Heart left ventricle (tissue), 16 donors: ENCODE results near the gene LRRN3. TPM values are rescaled to one million over a fixed set of nuclear protein-coding genes. Genes with fewer than 3 reads are reported as not detected.
A peak's percentile ranks its signal among the peaks of the same experiment; 100 is the strongest.

Source experiments
- ATAC-seq, 4 donors: fragments of 200-7000 bp; cut with Tn5 transposase; one replicate each; pipeline ENCODE4 v1.9.1; 2020 to 2022; ENCODE audit warnings: moderate library complexity in 4 of 4, mild to moderate bottlenecking in 3 of 4, moderate number of reproducible peaks in 1 of 4
- DNase-seq, 5 donors: peaks; one replicate each; pipeline ENCODE4 v3.0.0-alpha.2; 2020
- H3K27ac ChIP-seq, 12 donors: fragments of 200-600 bp; sonication (generic) in 4 of 12; one replicate each; pipeline versions ENCODE4 v1.5.0 to v1.8.0; 2016 to 2022; ENCODE audit warnings: mild to moderate bottlenecking in 2 of 12
- H3K27me3 ChIP-seq, 9 donors: fragments of 200-600 bp; sonication (generic) in 2 of 9; one replicate each; pipeline versions ENCODE4 v1.5.1 to v1.8.0; 2016 to 2022; ENCODE audit warnings: mild to moderate bottlenecking in 3 of 9
- H3K36me3 ChIP-seq, 9 donors: fragments of 200-600 bp; sonication (generic) in 2 of 9; one replicate each; pipeline versions ENCODE4 v1.5.0 to v1.8.0; 2018 to 2022; ENCODE audit warnings: mild to moderate bottlenecking in 2 of 9
- H3K4me1 ChIP-seq, 12 donors: fragments of 200-600 bp; sonication (generic) in 4 of 12; one replicate each; pipeline versions ENCODE4 v1.5.0 to v1.8.0; 2016 to 2022; ENCODE audit warnings: mild to moderate bottlenecking in 3 of 12
- H3K4me3 ChIP-seq, 12 donors: fragments of 200-600 bp; sonication (generic) in 4 of 12; one replicate each; pipeline versions ENCODE4 v1.5.0 to v1.8.0; 2017 to 2022; ENCODE audit warnings: mild to moderate bottlenecking in 9 of 12, moderate library complexity in 4 of 12
- H3K9me3 ChIP-seq, 12 donors: fragments of 200-600 bp; sonication (generic) in 4 of 12; one replicate each; pipeline versions ENCODE4 v1.5.0 to v1.8.0; 2016 to 2022; ENCODE audit warnings: mild to moderate bottlenecking in 1 of 12
- CTCF ChIP-seq, 12 donors: fragments of 200-600 bp; sonication (generic) in 4 of 12; IDR thresholded peaks; one replicate each; pipeline versions ENCODE4 v1.5.0 to v1.8.0; 2018 to 2022; ENCODE audit warnings: antibody characterized with exemption in 12 of 12, mild to moderate bottlenecking in 5 of 12
- POLR2A ChIP-seq, 2 donors: fragments of 450-650 bp; IDR thresholded peaks; one replicate each; pipeline ENCODE4 v1.6.1; 2017; ENCODE audit warnings: antibody characterized with exemption in 2 of 2, mild to moderate bottlenecking in 2 of 2, moderate library complexity in 2 of 2
- WGBS, 4 donors: extraction: QIAGEN DNeasy Blood & Tissue Kit in 2 of 4; methylation state at CpG; one replicate each; pipeline versions ENCODE4 v1.1.5 to v1.1.7; 2013 to 2018; 5-methylcytosine and 5-hydroxymethylcytosine counted together
- intact Hi-C, 10 donors: fragments of 100-400 bp; cut with DNase I; formaldehyde crosslinking; loops; one replicate each; pipeline versions ENCODE4 v1.11.1 to v1.14.2; 2022
- polyA plus RNA-seq, 2 donors: library from polyadenylated mRNA; stranded (reverse); fragments of 200-250 nt; gene quantifications; one replicate each; pipeline ENCODE4 v1.2.3, GENCODE V29; 2013
- total RNA-seq, 9 donors: library from RNA; depleted of rRNA in 2 of 9; stranded (reverse); fragments of >200 nt in 2 of 9; fragmentation: NEBNext Ultra II Directional in 3 of 9; extraction: Animal tissue kit (Norgen Biotek cat#: 25700) in 3 of 9; gene quantifications; one replicate each; pipeline versions ENCODE4 v1.1.0 to v1.2.4, GENCODE V29; 2016 to 2023
- donor health status: ischemic (EF 13 %, LVEDD 7.1; RV severe dilation, severe dysfunction).
- donor health status: healthy with polysubstance abuse.
- donor health status: DM: no; HTN: yes; CAD: no.
- donor health status: DM: no; HTN: no; CAD: no.
- donor health status: ischemic (EF 25% LVEDD 6.9; RV normal size, moderate dysfunction).
- donor health status: ischemic (EF 25% LVEDD 5.7; RV mildly dilated, moderate dysfunction).
- donor health status: healthy.
- donor health status: DM: yes; HTN: yes; CAD: no.
- donor health status: ischemic (EF 35%, LVEDD 5.7; RV mildly dilated, moderate dysfunction).
- donor health status: nonischemic (EF 11% LVEDD 7.7; RV severe dilation, severe dysfunction).
- donor health status: DM: yes; HTN: yes; CAD: no.
- donor health status: PGD.
- donor health status: ischemic (EF 29% LVEDD 5.4; RV normal size, mild dysfunction).
- donor health status: nonischemic (EF 23%, LVEDD 6.1; RV moderate dilation, normal function).

The LRRN3 gene
- total and polyA plus RNA-seq, 11 donors = 0.52 to 11.0 (median 2.3) TPM

- Histone ChIP-seq H3K27me3 (no peaks in the 10 kb centered on the region), H3K27ac (no peak overlapping the region), H3K36me3 (no peaks in the 10 kb centered on the region), H3K9me3 (peaks cover 0 to 7% (median 0%) of the 10 kb centered on the region in 12 donors), H3K4me1 (no peaks in the 10 kb centered on the region), H3K4me3 (no peak overlapping the region)
- TF ChIP-seq POLR2A (IDR thresholded peaks at IDR 0.05) = no peak
- DNase-seq (no peak), ATAC-seq (no peak)
- intact Hi-C loops = no loop called here
Measured at GRCh38 chr7:111059833-111060232, 31.1 kb upstream of the LRRN3 start.

- no peak overlapping the region for H3K27ac ChIP-seq
- no peaks in the 10 kb centered on the region for H3K27me3 ChIP-seq
- H3K4me1 ChIP-seq = peaks cover 0 to 8% (median 0%) of the 10 kb centered on the region in 12 donors
- TF ChIP-seq CTCF (IDR thresholded peaks at IDR 0.05) = no peak
- TF ChIP-seq POLR2A (IDR thresholded peaks at IDR 0.05) = no peak
- no peak overlapping the region for H3K4me3 ChIP-seq
- ATAC-seq (no peak), DNase-seq (no peak)
- peaks cover 0 to 7% (median 0%) of the 10 kb centered on the region in 12 donors for H3K9me3 ChIP-seq
- WGBS, 4 donors = 93 to 100% (median 98%) methylated on average over 1 of the region's 1 CpG
- no peaks in the 10 kb centered on the region for H3K36me3 ChIP-seq
- intact Hi-C loops = no loop called here
Measured at GRCh38 chr7:111063166-111063565, 27.8 kb upstream of the LRRN3 start.

GRCh38 chr7:111067251-111067650 is 23.7 kb upstream of the LRRN3 start:
- Histone ChIP-seq H3K27ac (no peak overlapping the region), H3K9me3 (peaks cover 0 to 7% (median 0%) of the 10 kb centered on the region in 12 donors), H3K4me1 (peaks cover 0 to 14% (median 0%) of the 10 kb centered on the region in 12 donors), H3K4me3 (no peak overlapping the region), H3K27me3 (no peaks in the 10 kb centered on the region), H3K36me3 (no peaks in the 10 kb centered on the region)
- TF ChIP-seq CTCF (IDR thresholded peaks at IDR 0.05) = no peak
- no peak for TF ChIP-seq POLR2A (IDR thresholded peaks at IDR 0.05)
- ATAC-seq (no peak), DNase-seq (no peak)
- intact Hi-C loops = no loop called here
- 88 to 99% (median 91%) methylated on average over 4 of the region's 4 CpGs for WGBS, 4 donors

- DNase-seq = no peak
- no peak for TF ChIP-seq CTCF (IDR thresholded peaks at IDR 0.05)
- TF ChIP-seq POLR2A (IDR thresholded peaks at IDR 0.05) = no peak
- H3K27ac ChIP-seq = no peak overlapping the region
- peaks cover 0 to 7% (median 0%) of the 10 kb centered on the region in 12 donors for H3K9me3 ChIP-seq
- intact Hi-C loops = no loop called here
- ATAC-seq = no peak
- whole genome bisulfite sequencing, 4 donors = 78 to 84% (median 81%) methylated on average over 2 of the region's 2 CpGs
- H3K4me1 ChIP-seq = peaks cover 0 to 14% (median 0%) of the 10 kb centered on the region in 12 donors
- H3K36me3 ChIP-seq = no peaks in the 10 kb centered on the region
- no peak overlapping the region for H3K4me3 ChIP-seq
- no peaks in the 10 kb centered on the region for H3K27me3 ChIP-seq
Measured at GRCh38 chr7:111067682-111068081, 23.2 kb upstream of the LRRN3 start.

GRCh38 chr7:111068618-111069017 is 22.3 kb upstream of the LRRN3 start:
- intact Hi-C loops = no loop called here
- ATAC-seq (peak in 2 of 4 donors; percentile 51), DNase-seq (no peak)
- Histone ChIP-seq H3K4me1 (peaks cover 0 to 14% (median under 1%) of the 10 kb centered on the region in 12 donors), H3K36me3 (no peaks in the 10 kb centered on the region), H3K4me3 (no peak overlapping the region), H3K27me3 (no peaks in the 10 kb centered on the region), H3K27ac (no peak overlapping the region), H3K9me3 (no peaks in the 10 kb centered on the region)
- WGBS, 4 donors = 63 to 77% (median 71%) methylated on average over 2 of the region's 2 CpGs
- TF ChIP-seq POLR2A (IDR thresholded peaks at IDR 0.05) (no peak), CTCF (IDR thresholded peaks at IDR 0.05) (no peak)
